Measurements from ENCODE around the gene NUP210.
"Not testable (repeated sequence)": the region's sequence is repeated elsewhere in the genome, so short reads cannot be mapped to it uniquely, and the experiment has no call there.

DNA sequence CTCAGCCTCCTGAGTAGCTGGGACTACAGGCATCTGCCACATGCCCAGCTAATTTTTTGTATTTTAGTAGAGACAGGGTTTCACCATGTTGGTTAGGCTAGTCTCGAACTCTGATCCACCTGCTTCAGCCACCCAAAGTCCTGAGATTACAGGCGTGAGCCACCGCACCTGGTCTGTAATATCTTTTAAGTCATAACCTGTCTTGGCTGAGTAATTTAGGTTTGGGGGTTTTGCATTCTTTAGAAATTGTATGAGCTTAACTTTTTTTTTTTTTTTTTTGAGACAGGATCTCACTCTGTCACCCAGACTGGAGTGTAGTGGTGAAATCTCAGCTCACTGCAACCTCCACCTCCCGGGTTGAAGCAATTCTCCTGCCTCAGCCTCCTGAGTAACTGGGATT is 8.6 kb upstream of the NUP210 start:
- TF ChIP-seq FIP1L1 (IDR thresholded peaks at IDR 0.05; ENCODE audit: borderline replicate concordance, insufficient read depth, low read depth, low read length); MED13 (CRISPR knock-in tag; IDR thresholded peaks at IDR 0.05); BHLHE40 (IDR thresholded peaks at IDR 0.05; ENCODE audit: low read length); TARDBP (CRISPR knock-in tag; IDR thresholded peaks at IDR 0.05): not testable (repeated sequence)
- TF ChIP-seq, protein P1, sequence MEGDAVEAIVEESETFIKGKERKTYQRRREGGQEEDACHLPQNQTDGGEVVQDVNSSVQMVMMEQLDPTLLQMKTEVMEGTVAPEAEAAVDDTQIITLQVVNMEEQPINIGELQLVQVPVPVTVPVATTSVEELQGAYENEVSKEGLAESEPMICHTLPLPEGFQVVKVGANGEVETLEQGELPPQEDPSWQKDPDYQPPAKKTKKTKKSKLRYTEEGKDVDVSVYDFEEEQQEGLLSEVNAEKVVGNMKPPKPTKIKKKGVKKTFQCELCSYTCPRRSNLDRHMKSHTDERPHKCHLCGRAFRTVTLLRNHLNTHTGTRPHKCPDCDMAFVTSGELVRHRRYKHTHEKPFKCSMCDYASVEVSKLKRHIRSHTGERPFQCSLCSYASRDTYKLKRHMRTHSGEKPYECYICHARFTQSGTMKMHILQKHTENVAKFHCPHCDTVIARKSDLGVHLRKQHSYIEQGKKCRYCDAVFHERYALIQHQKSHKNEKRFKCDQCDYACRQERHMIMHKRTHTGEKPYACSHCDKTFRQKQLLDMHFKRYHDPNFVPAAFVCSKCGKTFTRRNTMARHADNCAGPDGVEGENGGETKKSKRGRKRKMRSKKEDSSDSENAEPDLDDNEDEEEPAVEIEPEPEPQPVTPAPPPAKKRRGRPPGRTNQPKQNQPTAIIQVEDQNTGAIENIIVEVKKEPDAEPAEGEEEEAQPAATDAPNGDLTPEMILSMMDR (CRISPR knock-in tag; IDR thresholded peaks at IDR 0.05), result not testable (repeated sequence)
- TF ChIP-seq, protein P2, sequence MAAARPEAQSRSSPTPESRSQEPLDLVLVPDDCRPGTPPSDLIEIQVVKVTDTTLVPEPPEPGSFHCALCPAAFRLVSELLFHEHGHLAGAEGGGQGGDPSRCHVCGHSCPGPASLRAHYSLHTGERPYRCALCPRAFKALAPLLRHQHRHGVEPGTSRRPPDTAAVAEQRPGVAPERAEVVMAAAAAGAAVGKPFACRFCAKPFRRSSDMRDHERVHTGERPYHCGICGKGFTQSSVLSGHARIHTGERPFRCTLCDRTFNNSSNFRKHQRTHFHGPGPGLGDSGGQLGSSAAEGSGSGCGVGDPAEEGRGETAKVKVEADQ (CRISPR knock-in tag; IDR thresholded peaks at IDR 0.05; ENCODE audit: borderline replicate concordance), result not testable (repeated sequence)

Data from HepG2 (cell line).